ENCODE data around the gene FGFRL1. TPM values are rescaled to one million over a fixed set of nuclear protein-coding genes. Genes with fewer than 3 reads are reported as not detected.

FGFRL1 gene
- total and polyA plus RNA-seq, 2 of the 13 experiments (the other 11 are each of a cell fraction or from before 2014, with no cell fraction given) = 19.1 to 30.6 TPM

DNA sequence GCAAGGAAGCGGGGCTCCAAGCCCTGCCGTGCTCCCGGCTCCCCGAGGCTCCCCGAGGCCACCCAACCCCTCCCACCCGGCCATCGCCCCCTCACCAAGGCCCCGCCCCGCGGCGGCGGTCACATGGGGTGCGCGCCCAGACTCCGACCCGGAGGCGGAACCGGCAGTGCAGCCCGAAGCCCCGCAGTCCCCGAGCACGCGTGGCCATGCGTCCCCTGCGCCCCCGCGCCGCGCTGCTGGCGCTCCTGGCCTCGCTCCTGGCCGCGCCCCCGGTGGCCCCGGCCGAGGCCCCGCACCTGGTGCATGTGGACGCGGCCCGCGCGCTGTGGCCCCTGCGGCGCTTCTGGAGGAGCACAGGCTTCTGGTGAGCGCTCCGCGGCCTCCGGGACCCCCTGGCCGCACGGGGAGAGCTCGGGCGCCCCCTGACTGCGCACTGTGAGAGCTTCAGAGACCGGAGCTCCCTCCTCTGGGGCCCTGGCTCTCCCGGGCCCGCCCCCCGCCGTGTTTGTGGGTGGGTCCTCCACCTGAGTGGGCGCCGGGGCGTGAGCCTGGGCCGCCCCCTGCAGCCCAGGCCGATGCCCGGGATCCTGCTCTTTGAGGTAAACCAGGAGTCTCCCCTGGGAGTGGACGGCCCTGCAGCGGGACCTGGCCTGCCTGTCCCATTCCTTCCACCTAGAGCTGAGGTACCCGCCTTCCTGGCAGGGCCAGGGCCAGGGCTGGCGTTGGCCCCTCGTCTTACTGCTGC lies 24.4 kb upstream of the FGFRL1 start, which contains the start of gene IDUA (continued):
- TF ChIP-seq ZNF431 (CRISPR knock-in tag; IDR thresholded peaks at IDR 0.05; ENCODE audit: borderline replicate concordance, low read depth) (peak; percentile 78; the same call in 1 of the 2 replicates), GMEB1 (CRISPR knock-in tag; IDR thresholded peaks at IDR 0.05; ENCODE audit: borderline replicate concordance) (peak; percentile 50), ZSCAN20 (CRISPR knock-in tag; IDR thresholded peaks at IDR 0.05; ENCODE audit: borderline replicate concordance) (peak; percentile 62; the same call in 1 of the 2 replicates), SALL2 (CRISPR knock-in tag; IDR thresholded peaks at IDR 0.05) (peak; percentile 34; the same call in 1 of the 2 replicates), MEF2D (CRISPR knock-in tag; IDR thresholded peaks at IDR 0.05) (peak; percentile 31; the same call in 1 of the 2 replicates), ZFP90 (CRISPR knock-in tag; IDR thresholded peaks at IDR 0.05; ENCODE audit: borderline replicate concordance) (peak; percentile 69; the same call in 1 of the 2 replicates), ZNF703 (CRISPR knock-in tag; IDR thresholded peaks at IDR 0.05; ENCODE audit: borderline replicate concordance) (no peak; the same call in 1 of the 2 replicates), TBP (CRISPR knock-in tag; IDR thresholded peaks at IDR 0.05) (no peak), GFI1 (CRISPR knock-in tag; IDR thresholded peaks at IDR 0.05; ENCODE audit: borderline replicate concordance) (peak; percentile 59; the same call in 1 of the 2 replicates), MXD1 (CRISPR knock-in tag; IDR thresholded peaks at IDR 0.05) (peak; percentile 77; the same call in 1 of the 2 replicates), ZSCAN31 (CRISPR knock-in tag; IDR thresholded peaks at IDR 0.05; ENCODE audit: low read depth) (peak; percentile 23; the same call in 1 of the 2 replicates), KDM2A (CRISPR knock-in tag; IDR thresholded peaks at IDR 0.05; ENCODE audit: borderline replicate concordance, low read depth) (peak; percentile 96), SRY (CRISPR knock-in tag; IDR thresholded peaks at IDR 0.05) (peak; percentile 87), ZSCAN25 (CRISPR knock-in tag; IDR thresholded peaks at IDR 0.05) (0 out of 2 replicates have a peak, but pooled peaks have one; percentile 45), YEATS4 (CRISPR knock-in tag; IDR thresholded peaks at IDR 0.05; ENCODE audit: borderline replicate concordance) (peak; percentile 59; the same call in 1 of the 2 replicates), ZNF777 (CRISPR knock-in tag; IDR thresholded peaks at IDR 0.05) (no peak; the same call in 1 of the 2 replicates), TEAD2 (CRISPR knock-in tag; IDR thresholded peaks at IDR 0.05) (no peak), BCL3 (CRISPR knock-in tag; IDR thresholded peaks at IDR 0.05) (peak; percentile 45; the same call in 1 of the 2 replicates), DMAP1 (CRISPR knock-in tag; IDR thresholded peaks at IDR 0.05) (0 out of 2 replicates have a peak, but pooled peaks have one; percentile 23), NR0B2 (CRISPR knock-in tag; IDR thresholded peaks at IDR 0.05) (peak; percentile 61; the same call in 1 of the 2 replicates)
- TF ChIP-seq, protein P1, sequence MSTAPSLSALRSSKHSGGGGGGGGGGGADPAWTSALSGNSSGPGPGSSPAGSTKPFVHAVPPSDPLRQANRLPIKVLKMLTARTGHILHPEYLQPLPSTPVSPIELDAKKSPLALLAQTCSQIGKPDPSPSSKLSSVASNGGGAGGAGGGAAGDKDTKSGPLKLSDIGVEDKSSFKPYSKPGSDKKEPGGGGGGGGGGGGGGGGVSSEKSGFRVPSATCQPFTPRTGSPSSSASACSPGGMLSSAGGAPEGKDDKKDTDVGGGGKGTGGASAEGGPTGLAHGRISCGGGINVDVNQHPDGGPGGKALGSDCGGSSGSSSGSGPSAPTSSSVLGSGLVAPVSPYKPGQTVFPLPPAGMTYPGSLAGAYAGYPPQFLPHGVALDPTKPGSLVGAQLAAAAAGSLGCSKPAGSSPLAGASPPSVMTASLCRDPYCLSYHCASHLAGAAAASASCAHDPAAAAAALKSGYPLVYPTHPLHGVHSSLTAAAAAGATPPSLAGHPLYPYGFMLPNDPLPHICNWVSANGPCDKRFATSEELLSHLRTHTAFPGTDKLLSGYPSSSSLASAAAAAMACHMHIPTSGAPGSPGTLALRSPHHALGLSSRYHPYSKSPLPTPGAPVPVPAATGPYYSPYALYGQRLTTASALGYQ (CRISPR knock-in tag; IDR thresholded peaks at IDR 0.05) = peak; percentile 35; the same call in 1 of the 2 replicates

Measured in HepG2 (cell line).